Stimulated activated CD8-positive, alpha-beta memory T cell treated with anti-CD3 and anti-CD28 coated beads, Interleukin-15, amount 100 ng/mL, for 48 hours (primary cell): ENCODE data around the gene CXorf38.

Source experiments
- DNase-seq, 2 donors: peaks; one replicate each; pipeline ENCODE4 v3.0.0-alpha.2; 2020; ENCODE audit warnings: low read depth in 2 of 2

The CXorf38 gene

GRCh38 chrX:40647307-40648197, at the start of gene CXorf38:
TSS of gene CXorf38 (minus strand) at chrX:40647561. CDS start at chrX:40647520, 41 bp downstream.
- DNase-seq, result peak; percentile 85 to 94

GRCh38 chrX:40694802-40695201, 47.4 kb upstream of the CXorf38 start:
- DNase-seq, result no peak

GRCh38 chrX:40688929-40689328, 41.6 kb upstream of the CXorf38 start:
- no peak for DNase-seq

GRCh38 chrX:40687169-40687568, 39.8 kb upstream of the CXorf38 start:
- DNase-seq, result no peak

GRCh38 chrX:40685362-40685918, 38.1 kb upstream of the CXorf38 start:
- DNase-seq, result no peak

GRCh38 chrX:40684092-40684491, 36.7 kb upstream of the CXorf38 start:
- no peak for DNase-seq

- DNase-seq, result no peak
Observed at GRCh38 chrX:40683245-40683644, 35.9 kb upstream of the CXorf38 start.

GRCh38 chrX:40671126-40671525, 23.8 kb upstream of the CXorf38 start:
- DNase-seq, result no peak

GRCh38 chrX:40663880-40664630, 16.7 kb upstream of the CXorf38 start:
- no peak for DNase-seq

GRCh38 chrX:40663078-40663740, 15.8 kb upstream of the CXorf38 start:
- DNase-seq, result no peak

GRCh38 chrX:40661489-40661888, 14.1 kb upstream of the CXorf38 start:
- no peak for DNase-seq

- no peak for DNase-seq
Observed at GRCh38 chrX:40660381-40660780, 13.0 kb upstream of the CXorf38 start.

GRCh38 chrX:40653535-40653934, 6.2 kb upstream of the CXorf38 start:
- DNase-seq, result no peak

GRCh38 chrX:40652664-40653063, 5.3 kb upstream of the CXorf38 start:
- DNase-seq, result no peak

- peak; percentile 24 to 40 for DNase-seq
Observed at GRCh38 chrX:40651620-40652223, 4.4 kb upstream of the CXorf38 start.

- DNase-seq, result peak in 1 of 2 donors; percentile 5
Observed at GRCh38 chrX:40646489-40647306, 663 bp downstream of the CXorf38 start.

- peak; percentile 3 to 13 for DNase-seq
Observed at GRCh38 chrX:40644821-40645358, 2.5 kb downstream of the CXorf38 start.

GRCh38 chrX:40644176-40644575, 3.2 kb downstream of the CXorf38 start:
- DNase-seq, result no peak

GRCh38 chrX:40637687-40638086, 9.7 kb downstream of the CXorf38 start:
- no peak for DNase-seq

- DNase-seq, result no peak
Observed at GRCh38 chrX:40632199-40632598, 15.2 kb downstream of the CXorf38 start.
